SK-N-SH treated with all-trans-retinoic acid at 6 μM for 48 hours (cell line): Measurements from ENCODE around the gene CCDC107.

ENCODE experiments used
- ARNTL ChIP-seq: fragments of 450-650 bp; formaldehyde crosslinking; IDR thresholded peaks from 2 replicates; pipeline ENCODE4 v1.5.0; 2020; ENCODE audit warnings: low read depth, mild to moderate bottlenecking, moderate library complexity, borderline replicate concordance
- CSRNP3 ChIP-seq: fragments of 250-450 bp; sonication (Bioruptor Pico); IDR thresholded peaks from 2 replicates; pipeline ENCODE4 v1.5.1; 2021; ENCODE audit warnings: mild to moderate bottlenecking, moderate library complexity
- ESRRG ChIP-seq: fragments of 250-450 bp; sonication (Bioruptor Pico); IDR thresholded peaks from 2 replicates; pipeline ENCODE4 v1.6.1; 2021; ENCODE audit warnings: mild to moderate bottlenecking
- OSR1 ChIP-seq: fragments of 250-450 bp; sonication (Bioruptor Pico); IDR thresholded peaks from 2 replicates; pipeline ENCODE4 v1.8.0; 2022; ENCODE audit warnings: moderate library complexity, mild to moderate bottlenecking, inconsistent platforms
- PATZ1 ChIP-seq: fragments of 250-450 bp; sonication (Bioruptor Pico); IDR thresholded peaks from 2 replicates; pipeline ENCODE4 v1.8.0; 2020; ENCODE audit warnings: mild to moderate bottlenecking, moderate library complexity, borderline replicate concordance
- POU6F1 ChIP-seq: fragments of 250-450 bp; sonication (Bioruptor Pico); IDR thresholded peaks from 2 replicates; pipeline ENCODE4 v1.8.0; 2021; ENCODE audit warnings: low read depth, mild to moderate bottlenecking, moderate library complexity, borderline replicate concordance
- PPARA ChIP-seq: fragments of 250-450 bp; sonication (Bioruptor Pico); IDR thresholded peaks from 2 replicates; pipeline ENCODE4 v1.5.0; 2020; ENCODE audit warnings: mild to moderate bottlenecking, borderline replicate concordance
- RARB ChIP-seq: fragments of 250-450 bp; sonication (Bioruptor Pico); IDR thresholded peaks from 2 replicates; pipeline ENCODE4 v1.8.0; 2021; ENCODE audit warnings: mild to moderate bottlenecking, moderate library complexity
- SNAI2 ChIP-seq: fragments of 250-450 bp; sonication (Bioruptor Pico); IDR thresholded peaks from 2 replicates; pipeline ENCODE4 v1.5.0; 2020; ENCODE audit warnings: mild to moderate bottlenecking, moderate library complexity
- TOX ChIP-seq: fragments of 250-450 bp; sonication (Bioruptor Pico); IDR thresholded peaks from 2 replicates; pipeline ENCODE4 v1.8.0; 2021; ENCODE audit warnings: mild to moderate bottlenecking, moderate library complexity, borderline replicate concordance
- TSHZ2 ChIP-seq: fragments of 250-450 bp; sonication (Bioruptor Pico); IDR thresholded peaks from 2 replicates; pipeline ENCODE4 v1.5.0; 2020; ENCODE audit warnings: mild to moderate bottlenecking, moderate library complexity
- ZC3H10 ChIP-seq: fragments of 250-450 bp; sonication (Bioruptor Pico); IDR thresholded peaks from 2 replicates; pipeline ENCODE4 v1.5.1; 2021; ENCODE audit warnings: mild to moderate bottlenecking, moderate library complexity
- ZFP3 ChIP-seq: fragments of 250-450 bp; sonication (Bioruptor Pico); IDR thresholded peaks from 2 replicates; pipeline ENCODE4 v1.5.0; 2020; ENCODE audit warnings: mild to moderate bottlenecking, moderate library complexity
- ZFP30 ChIP-seq: fragments of 450-650 bp; formaldehyde crosslinking; IDR thresholded peaks from 2 replicates; pipeline ENCODE4 v1.5.0; 2022; ENCODE audit warnings: mild to moderate bottlenecking, moderate library complexity

- TF ChIP-seq ZFP3 (CRISPR knock-in tag) (no peak), ARNTL (CRISPR knock-in tag) (no peak), PATZ1 (CRISPR knock-in tag) (no peak), POU6F1 (no peak), OSR1 (CRISPR knock-in tag) (no peak), TSHZ2 (CRISPR knock-in tag) (no peak), TOX (CRISPR knock-in tag) (no peak), RARB (no peak), CSRNP3 (CRISPR knock-in tag) (no peak), PPARA (CRISPR knock-in tag) (no peak), ZFP30 (CRISPR knock-in tag) (no peak), ESRRG (CRISPR knock-in tag) (no peak), SNAI2 (CRISPR knock-in tag) (no peak), ZC3H10 (CRISPR knock-in tag) (no peak)
Observed at GRCh38 chr9:35666549-35666948, 8.5 kb downstream of the CCDC107 start.
